Measurements from ENCODE around the gene GPN2.

The GPN2 gene

GRCh38 chr1:26832249-26832960 is 57.7 kb downstream of the GPN2 start:
- DNase-seq (ENCODE audit: low read depth in 2 of 2) = no peak

- DNase-seq (ENCODE audit: low read depth in 2 of 2) = no peak
These were observed 58.4 kb downstream of the GPN2 start for GRCh38 chr1:26831546-26832248.

- DNase-seq (ENCODE audit: low read depth in 2 of 2) = no peak
These were observed 59.0 kb downstream of the GPN2 start for GRCh38 chr1:26831059-26831458.

- DNase-seq (ENCODE audit: low read depth in 2 of 2) = no peak
These were observed 60.7 kb downstream of the GPN2 start for GRCh38 chr1:26829184-26829911.

GRCh38 chr1:26828411-26828991 is 61.6 kb downstream of the GPN2 start:
- DNase-seq (ENCODE audit: low read depth in 2 of 2) = no peak

GRCh38 chr1:26827663-26828062 is 62.4 kb downstream of the GPN2 start:
- no peak for DNase-seq (ENCODE audit: low read depth in 2 of 2)

- no peak for DNase-seq (ENCODE audit: low read depth in 2 of 2)
These were observed 62.9 kb downstream of the GPN2 start for GRCh38 chr1:26827106-26827604.

- DNase-seq (ENCODE audit: low read depth in 2 of 2) = peak; percentile 57 to 62
These were observed 63.6 kb downstream of the GPN2 start, which contains the start of gene ZDHHC18 for GRCh38 chr1:26826261-26827105. TSS of gene ZDHHC18 (plus strand) at chr1:26826688. CDS start at chr1:26826805, 117 bp downstream.
